Measurements from ENCODE around the gene OR52D1.

Gene OR52D1

GRCh38 chr11:5514841-5515240 is 26.4 kb downstream of the OR52D1 start:
- DNase-seq, result no peak

- no peak for DNase-seq
These were observed 28.1 kb downstream of the OR52D1 start, which contains the start of gene UBQLNL for GRCh38 chr11:5516599-5516998. Gene UBQLNL (minus strand): TSS chr11:5516699. CDS start chr11:5516441, 258 bp downstream.

GRCh38 chr11:5521540-5521939 is 33.1 kb downstream of the OR52D1 start:
- DNase-seq, result no peak

- no peak for DNase-seq
These were observed 33.8 kb downstream of the OR52D1 start for GRCh38 chr11:5522308-5522707.

- DNase-seq, result no peak
These were observed 36.3 kb downstream of the OR52D1 start for GRCh38 chr11:5524756-5525155.

- no peak for DNase-seq
These were observed 39.2 kb downstream of the OR52D1 start for GRCh38 chr11:5527716-5528115.

- no peak for DNase-seq
These were observed 40.0 kb downstream of the OR52D1 start for GRCh38 chr11:5528495-5528894.

- DNase-seq, result no peak
These were observed 42.8 kb downstream of the OR52D1 start for GRCh38 chr11:5531053-5531831.

- no peak for DNase-seq
These were observed 45.6 kb downstream of the OR52D1 start for GRCh38 chr11:5534046-5534445.

GRCh38 chr11:5536482-5536881 is 48.0 kb downstream of the OR52D1 start:
- DNase-seq, result no peak
